Astrocyte (in vitro differentiated cells and primary cell): ENCODE data around the gene DCP2. TPM values are rescaled to one million over a fixed set of nuclear protein-coding genes. Genes with fewer than 3 reads are reported as not detected.

ENCODE experiments used
- DNase-seq: peaks from one replicate; pipeline ENCODE4 v3.0.0-alpha.2; 2010; ENCODE audit warnings: low read depth
- FAIRE-seq: peaks from 2 replicates; lab custom pipeline; 2011; peaks lifted over from hg19 to GRCh38; lab: Jason Lieb, UNC
- H2AFZ ChIP-seq: 2 replicates; pipeline ENCODE4 v1.6.0; 2012; ENCODE audit warnings: low read depth, low read length, inconsistent platforms
- H3K27ac ChIP-seq: 2 replicates; pipeline ENCODE4 v1.5.1; 2011; ENCODE audit warnings: low read depth, low read length, inconsistent platforms
- H3K27me3 ChIP-seq: 2 replicates; pipeline ENCODE4 v1.6.0; 2011; ENCODE audit warnings: low read length, inconsistent platforms; ENCODE audit not compliant: insufficient read depth
- H3K36me3 ChIP-seq: 2 replicates; pipeline ENCODE4 v1.5.1; 2011; ENCODE audit warnings: low read length, inconsistent platforms; ENCODE audit not compliant: insufficient read depth
- H3K4me1 ChIP-seq: 2 replicates; pipeline ENCODE4 v1.5.1; 2011; ENCODE audit warnings: low read length, inconsistent platforms; ENCODE audit not compliant: insufficient read depth
- H3K4me2 ChIP-seq: 2 replicates; pipeline ENCODE4 v1.6.0; 2012; ENCODE audit warnings: low read length, inconsistent platforms
- H3K4me3 ChIP-seq: 2 replicates; pipeline ENCODE4 v1.5.1; 2011; ENCODE audit warnings: low read depth, mild to moderate bottlenecking, low read length, inconsistent platforms; ENCODE audit not compliant: insufficient read depth
- H3K79me2 ChIP-seq: 2 replicates; pipeline ENCODE4 v1.6.0; 2012; ENCODE audit warnings: mild to moderate bottlenecking, low read length, inconsistent platforms; ENCODE audit not compliant: insufficient read depth
- H3K9ac ChIP-seq: 2 replicates; pipeline ENCODE4 v1.6.0; 2012; ENCODE audit warnings: mild to moderate bottlenecking, low read length, inconsistent platforms
- H3K9me3 ChIP-seq: 2 replicates; pipeline ENCODE4 v1.5.1; 2012; ENCODE audit warnings: low read depth, mild to moderate bottlenecking, low read length, inconsistent platforms; ENCODE audit not compliant: insufficient read depth
- H4K20me1 ChIP-seq: 2 replicates; pipeline ENCODE4 v1.6.0; 2012; ENCODE audit warnings: low read length, inconsistent platforms; ENCODE audit not compliant: insufficient read depth
- H3K27ac Mint-ChIP-seq: one replicate; pipeline ENCODE4 v1.8.0; 2021; ENCODE audit warnings: mild to moderate bottlenecking, mixed read lengths; ENCODE audit not compliant: unreplicated experiment
- H3K27me3 Mint-ChIP-seq: one replicate; pipeline ENCODE4 v1.8.0; 2021; ENCODE audit warnings: low read depth, mixed read lengths; ENCODE audit not compliant: unreplicated experiment
- H3K36me3 Mint-ChIP-seq: one replicate; pipeline ENCODE4 v1.8.0; 2021; ENCODE audit warnings: low read depth, mixed read lengths; ENCODE audit not compliant: unreplicated experiment
- H3K4me1 Mint-ChIP-seq: one replicate; pipeline ENCODE4 v1.8.0; 2021; ENCODE audit warnings: low read depth, mixed read lengths; ENCODE audit not compliant: unreplicated experiment
- H3K4me3 Mint-ChIP-seq: one replicate; pipeline ENCODE4 v1.8.0; 2021; ENCODE audit warnings: mild to moderate bottlenecking, moderate library complexity, mixed read lengths; ENCODE audit not compliant: unreplicated experiment
- H3K9me3 Mint-ChIP-seq: one replicate; pipeline ENCODE4 v1.8.0; 2021; ENCODE audit warnings: mild to moderate bottlenecking, mixed read lengths; ENCODE audit not compliant: unreplicated experiment
- CTCF ChIP-seq: IDR thresholded peaks from 2 replicates; pipeline ENCODE4 v1.5.1; 2011; ENCODE audit warnings: low read depth, mild to moderate bottlenecking, inconsistent platforms, low read length, moderate library complexity; ENCODE audit not compliant: insufficient read depth
- EZH2 ChIP-seq: IDR thresholded peaks from 2 replicates; pipeline ENCODE4 v1.6.1; 2012; ENCODE audit warnings: mild to moderate bottlenecking, low read length, inconsistent platforms; ENCODE audit not compliant: insufficient read depth
- total RNA-seq: library from RNA; stranded (reverse); gene quantifications from 2 replicates; pipeline ENCODE4 v1.2.1, GENCODE V29; 2021

The DCP2 gene
- total RNA-seq, 1 donor from 2014 or later, result 48.9 TPM

GRCh38 chr5:112967520-112968083, 9.0 kb upstream of the DCP2 start:
- H3K9ac ChIP-seq, result no peak overlapping the region
- H3K36me3 Mint-ChIP-seq, result no peaks in the 10 kb centered on the region
- no peaks in the 10 kb centered on the region for H3K36me3 ChIP-seq
- no peaks in the 10 kb centered on the region for H3K9me3 Mint-ChIP-seq
- no peaks in the 10 kb centered on the region for H3K9me3 ChIP-seq
- H3K27ac Mint-ChIP-seq, result no peak overlapping the region
- H3K4me1 Mint-ChIP-seq, result peaks cover 18% of the 10 kb centered on the region
- no peaks in the 10 kb centered on the region for H3K27me3 ChIP-seq
- H3K27me3 Mint-ChIP-seq, result no peaks in the 10 kb centered on the region
- peaks cover 13% of the 10 kb centered on the region for H3K4me1 ChIP-seq
- no peaks in the 10 kb centered on the region for H3K79me2 ChIP-seq
- no peak overlapping the region for H2AFZ ChIP-seq
- no peak overlapping the region for H3K27ac ChIP-seq
- H4K20me1 ChIP-seq, result no peaks in the 10 kb centered on the region
- FAIRE-seq (no peak), DNase-seq (no peak)
- TF ChIP-seq CTCF (no peak), EZH2 (no peak)
- H3K4me3 ChIP-seq, result no peak overlapping the region
- no peak overlapping the region for H3K4me3 Mint-ChIP-seq
- H3K4me2 ChIP-seq, result no peak overlapping the region

GRCh38 chr5:112968411-112969106, 8.0 kb upstream of the DCP2 start:
- peak overlapping the region; percentile 58 for H3K27ac Mint-ChIP-seq
- H3K27me3 Mint-ChIP-seq, result no peaks in the 10 kb centered on the region
- Histone ChIP-seq H3K79me2 (no peaks in the 10 kb centered on the region), H3K4me3 (no peak overlapping the region), H3K27me3 (no peaks in the 10 kb centered on the region), H4K20me1 (no peaks in the 10 kb centered on the region), H3K9ac (no peak overlapping the region), H3K36me3 (no peaks in the 10 kb centered on the region), H3K4me1 (peaks cover 13% of the 10 kb centered on the region), H2AFZ (no peak overlapping the region), H3K4me2 (no peak overlapping the region), H3K27ac (no peak overlapping the region), H3K9me3 (no peaks in the 10 kb centered on the region)
- TF ChIP-seq CTCF, result no peak
- H3K4me3 Mint-ChIP-seq, result peak overlapping the region; percentile 27
- DNase-seq (no peak), FAIRE-seq (no peak)
- no peaks in the 10 kb centered on the region for H3K36me3 Mint-ChIP-seq
- H3K4me1 Mint-ChIP-seq, result peaks cover 14% of the 10 kb centered on the region
- no peaks in the 10 kb centered on the region for H3K9me3 Mint-ChIP-seq

GRCh38 chr5:112971276-112971675, 5.3 kb upstream of the DCP2 start:
- H3K27ac Mint-ChIP-seq, result no peak overlapping the region
- no peak overlapping the region for H3K4me2 ChIP-seq
- no peak overlapping the region for H3K27ac ChIP-seq
- H3K27me3 Mint-ChIP-seq, result no peaks in the 10 kb centered on the region
- H3K4me1 Mint-ChIP-seq, result peaks cover 12% of the 10 kb centered on the region
- no peaks in the 10 kb centered on the region for H4K20me1 ChIP-seq
- no peaks in the 10 kb centered on the region for H3K36me3 ChIP-seq
- DNase-seq, result no peak
- H3K9me3 ChIP-seq, result no peaks in the 10 kb centered on the region
- no peak overlapping the region for H2AFZ ChIP-seq
- H3K9me3 Mint-ChIP-seq, result no peaks in the 10 kb centered on the region
- H3K4me1 ChIP-seq, result peaks cover 10% of the 10 kb centered on the region
- H3K4me3 ChIP-seq, result no peak overlapping the region
- FAIRE-seq, result no peak
- no peak overlapping the region for H3K9ac ChIP-seq
- H3K36me3 Mint-ChIP-seq, result no peaks in the 10 kb centered on the region
- no peaks in the 10 kb centered on the region for H3K27me3 ChIP-seq
- TF ChIP-seq EZH2, result no peak
- no peak for TF ChIP-seq CTCF
- no peak overlapping the region for H3K4me3 Mint-ChIP-seq
- H3K79me2 ChIP-seq, result no peaks in the 10 kb centered on the region
